Thyroid gland (tissue), 4 donors: ENCODE results near the gene PURB. TPM values are rescaled to one million over a fixed set of nuclear protein-coding genes. Genes with fewer than 3 reads are reported as not detected.

ENCODE experiments used
- DNase-seq, 2 donors: peaks; one replicate each; pipeline ENCODE4 v3.0.0-alpha.2; 2019
- H3K27ac ChIP-seq, 3 donors: fragments of 200-600 bp; sonication (generic); 1 replicate in 2 of 3; 2 replicates in 1 of 3; pipeline ENCODE4 v1.5.1; 2016 to 2019; ENCODE audit warnings: mild to moderate bottlenecking in 1 of 3, moderate library complexity in 1 of 3
- H3K27me3 ChIP-seq: fragments of 200-600 bp; sonication (generic); one replicate; pipeline ENCODE4 v1.5.1; 2019
- H3K36me3 ChIP-seq, 2 donors: fragments of 200-600 bp; sonication (generic); one replicate each; pipeline ENCODE4 v1.5.1; 2016 to 2019
- H3K4me1 ChIP-seq, 2 donors: fragments of 200-600 bp; sonication (generic); one replicate each; pipeline ENCODE4 v1.5.1; 2017 to 2019
- H3K4me3 ChIP-seq, 3 donors: fragments of 200-600 bp; sonication (generic); replicated peaks in 1 of 3; 1 replicate in 2 of 3; 2 replicates in 1 of 3; pipeline ENCODE4 v1.5.1; 2016; ENCODE audit warnings: mild to moderate bottlenecking in 1 of 3
- H3K9me3 ChIP-seq: fragments of 200-600 bp; sonication (generic); one replicate; pipeline ENCODE4 v1.5.1; 2017
- CTCF ChIP-seq, 6 experiments: fragments of 200-600 bp in 3 of 6; fragments of 450-650 bp in 3 of 6; sonication (generic) in 3 of 6; IDR thresholded peaks; one replicate each; pipeline ENCODE4 v1.5.1; 2016 to 2019; ENCODE audit warnings: antibody characterized with exemption in 6 of 6, mild to moderate bottlenecking in 2 of 6, inconsistent platforms in 1 of 6, moderate library complexity in 1 of 6
- POLR2A ChIP-seq, 2 donors: fragments of 450-650 bp; IDR thresholded peaks; one replicate each; pipeline ENCODE4 v1.6.1; 2017; ENCODE audit warnings: antibody characterized with exemption in 2 of 2, mild to moderate bottlenecking in 2 of 2, moderate library complexity in 1 of 2
- WGBS, 2 donors: methylation state at CpG; one replicate each; pipeline ENCODE4 v1.1.5; 2017; 5-methylcytosine and 5-hydroxymethylcytosine counted together
- intact Hi-C: fragments of 100-400 bp; cut with DNase I; formaldehyde crosslinking; loops from one replicate; pipeline ENCODE4 v1.15.1; 2023
- total RNA-seq, 4 donors: library from RNA; depleted of rRNA; stranded (reverse); fragments of >200 nt; gene quantifications; one replicate each; pipeline ENCODE4 v1.2.3, GENCODE V29; 2016

Gene PURB
- total RNA-seq, 4 donors from 2014 or later = 25.6 to 47.4 (median 31.5) TPM

- no peak for DNase-seq
- Histone ChIP-seq H3K27ac (no peak overlapping the region), H3K4me1 (no peaks in the 10 kb centered on the region), H3K36me3 (no peaks in the 10 kb centered on the region), H3K27me3 (no peaks in the 10 kb centered on the region), H3K4me3 (no peak overlapping the region), H3K9me3 (no peaks in the 10 kb centered on the region)
- WGBS, 2 donors = 78 to 80% methylated on average over 8 of the region's 8 CpGs
- intact Hi-C loops = no loop called here
- TF ChIP-seq CTCF (IDR thresholded peaks at IDR 0.05) (no peak), POLR2A (IDR thresholded peaks at IDR 0.05) (no peak)
These were observed 8.4 kb upstream of the PURB start for GRCh38 chr7:44893710-44894234.

- Histone ChIP-seq H3K9me3 (no peaks in the 10 kb centered on the region), H3K27me3 (no peaks in the 10 kb centered on the region), H3K4me1 (no peaks in the 10 kb centered on the region), H3K4me3 (no peak overlapping the region), H3K36me3 (no peaks in the 10 kb centered on the region), H3K27ac (no peak overlapping the region)
- WGBS, 2 donors = 90 to 95% methylated on average over 1 of the region's 1 CpG
- TF ChIP-seq POLR2A (IDR thresholded peaks at IDR 0.05) = no peak
- DNase-seq = no peak
- intact Hi-C loops = no loop called here
These were observed 6.5 kb upstream of the PURB start for GRCh38 chr7:44891791-44892190.

- Histone ChIP-seq H3K36me3 (no peaks in the 10 kb centered on the region), H3K27me3 (no peaks in the 10 kb centered on the region), H3K27ac (no peak overlapping the region), H3K4me1 (no peaks in the 10 kb centered on the region), H3K4me3 (no peak overlapping the region), H3K9me3 (no peaks in the 10 kb centered on the region)
- no peak for TF ChIP-seq CTCF (IDR thresholded peaks at IDR 0.05)
- no peak for TF ChIP-seq POLR2A (IDR thresholded peaks at IDR 0.05)
- no peak for DNase-seq
- intact Hi-C loops = no loop called here
- WGBS, 2 donors = 62 to 64% methylated on average over 2 of the region's 2 CpGs
These were observed 6.0 kb upstream of the PURB start for GRCh38 chr7:44891372-44891771.

- no peak overlapping the region for H3K27ac ChIP-seq
- no peak overlapping the region for H3K4me3 ChIP-seq
- no peaks in the 10 kb centered on the region for H3K36me3 ChIP-seq
- no peak for DNase-seq
- no peaks in the 10 kb centered on the region for H3K9me3 ChIP-seq
- peaks cover 2 to 7% of the 10 kb centered on the region in 2 donors for H3K4me1 ChIP-seq
- TF ChIP-seq CTCF (IDR thresholded peaks at IDR 0.05) = no peak
- no peak for TF ChIP-seq POLR2A (IDR thresholded peaks at IDR 0.05)
- intact Hi-C loops = loop anchor here (10.0 kb wide), 1 partner anchor 106 kb away; no protein-coding TSS in a partner anchor
- 78 to 81% methylated on average over 5 of the region's 5 CpGs for whole genome bisulfite sequencing, 2 donors
- no peaks in the 10 kb centered on the region for H3K27me3 ChIP-seq
These were observed 3.9 kb upstream of the PURB start for GRCh38 chr7:44889086-44889781.

GRCh38 chr7:44887293-44887692 lies 2.0 kb upstream of the PURB start:
- Histone ChIP-seq H3K36me3 (no peaks in the 10 kb centered on the region), H3K9me3 (no peaks in the 10 kb centered on the region), H3K4me3 (no peak overlapping the region), H3K4me1 (peaks cover 21 to 26% of the 10 kb centered on the region in 2 donors), H3K27me3 (no peaks in the 10 kb centered on the region), H3K27ac (no peak overlapping the region)
- no peak for DNase-seq
- intact Hi-C loops = loop anchor here (10.0 kb wide), 1 partner anchor 108 kb away; no protein-coding TSS in a partner anchor
- TF ChIP-seq POLR2A (IDR thresholded peaks at IDR 0.05) (no peak), CTCF (IDR thresholded peaks at IDR 0.05) (no peak)
- WGBS, 2 donors = 85 to 92% methylated on average over 6 of the region's 6 CpGs
